ENCODE results near the gene DPH6.
"Not testable (repeated sequence)": the region's sequence is repeated elsewhere in the genome, so short reads cannot be mapped to it uniquely, and the experiment has no call there.

DPH6 gene, protein sequence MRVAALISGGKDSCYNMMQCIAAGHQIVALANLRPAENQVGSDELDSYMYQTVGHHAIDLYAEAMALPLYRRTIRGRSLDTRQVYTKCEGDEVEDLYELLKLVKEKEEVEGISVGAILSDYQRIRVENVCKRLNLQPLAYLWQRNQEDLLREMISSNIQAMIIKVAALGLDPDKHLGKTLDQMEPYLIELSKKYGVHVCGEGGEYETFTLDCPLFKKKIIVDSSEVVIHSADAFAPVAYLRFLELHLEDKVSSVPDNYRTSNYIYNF

DNA sequence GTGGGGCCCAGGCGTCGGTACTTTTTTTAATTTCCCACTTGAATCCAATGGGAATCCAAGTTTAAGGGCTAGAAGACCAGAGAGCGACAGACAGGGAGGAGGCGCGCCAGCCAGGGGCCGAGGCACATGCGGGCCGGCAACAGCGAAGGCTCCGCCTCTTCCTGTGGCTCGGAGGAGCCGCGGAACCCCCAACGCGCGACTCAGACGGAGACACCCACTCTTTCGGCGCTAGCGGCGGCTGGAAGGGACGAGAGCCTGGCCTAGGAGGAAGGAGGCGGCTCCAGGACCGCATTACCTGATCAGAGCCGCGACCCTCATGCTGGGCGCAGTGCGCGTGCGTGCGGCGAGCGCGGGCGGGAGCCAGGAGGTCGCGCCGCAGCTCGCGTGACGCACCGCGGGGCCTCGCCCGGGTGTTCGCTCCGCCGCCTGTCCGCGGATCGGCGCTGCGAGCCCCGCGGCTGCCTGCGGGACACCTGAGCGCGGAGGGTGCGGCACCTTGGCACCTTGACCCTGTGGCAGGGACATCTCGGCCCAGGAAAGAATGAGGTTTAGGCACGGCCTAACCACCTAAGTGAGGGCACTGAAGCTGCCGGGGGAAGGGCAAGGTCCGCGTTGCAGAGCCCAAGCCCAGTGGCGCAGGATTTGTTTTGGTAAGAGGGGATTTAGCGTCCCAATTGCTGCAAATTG is at the start of gene DPH6:
DPH6 (minus strand) TSS at position 342 of the 687 bp plus-strand sequence; CDS start at position 318, 24 bp downstream.
- no peaks in the 10 kb centered on the region for H3K9me3 Mint-ChIP-seq
- peak; percentile 93 for DNase-seq
- H3K4me3 Mint-ChIP-seq = peak within 1 kb of the TSS; percentile 89
- no peaks in the 10 kb centered on the region for H3K27me3 Mint-ChIP-seq
- H3K27ac Mint-ChIP-seq = peak within 1 kb of the TSS; percentile 99
- H3K4me1 Mint-ChIP-seq (ENCODE audit: low read depth) = peaks cover 31% of the 10 kb centered on the region
- peaks cover 10% of the 10 kb centered on the region for H3K36me3 Mint-ChIP-seq (ENCODE audit: low read depth)

DNA sequence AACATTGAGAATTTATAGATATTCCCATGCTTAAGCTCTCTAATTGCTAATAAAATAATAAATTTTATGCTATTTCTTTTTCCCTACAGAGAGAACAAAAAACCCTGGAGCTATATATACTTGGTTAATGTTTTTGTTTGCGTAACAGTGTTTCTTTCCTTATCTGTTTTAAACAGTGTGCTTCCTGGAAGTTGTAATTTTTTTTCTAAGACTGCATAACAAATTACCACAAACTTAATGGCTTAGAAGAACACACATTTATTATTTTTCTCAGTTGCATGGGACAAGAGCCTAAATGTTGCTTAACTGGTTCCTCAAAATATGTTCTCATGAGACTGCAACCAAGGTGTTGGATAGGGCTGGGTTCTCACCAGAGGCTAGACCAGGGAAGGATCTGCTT is 49.7 kb upstream of the DPH6 start:
- Mint-ChIP-seq H3K4me1 (ENCODE audit: low read depth) (no peaks in the 10 kb centered on the region), H3K4me3 (no peak overlapping the region), H3K27me3 (peaks cover 23% of the 10 kb centered on the region), H3K36me3 (ENCODE audit: low read depth) (no peaks in the 10 kb centered on the region), H3K9me3 (peaks cover 6% of the 10 kb centered on the region), H3K27ac (no peak overlapping the region)
- DNase-seq = no peak

DNA sequence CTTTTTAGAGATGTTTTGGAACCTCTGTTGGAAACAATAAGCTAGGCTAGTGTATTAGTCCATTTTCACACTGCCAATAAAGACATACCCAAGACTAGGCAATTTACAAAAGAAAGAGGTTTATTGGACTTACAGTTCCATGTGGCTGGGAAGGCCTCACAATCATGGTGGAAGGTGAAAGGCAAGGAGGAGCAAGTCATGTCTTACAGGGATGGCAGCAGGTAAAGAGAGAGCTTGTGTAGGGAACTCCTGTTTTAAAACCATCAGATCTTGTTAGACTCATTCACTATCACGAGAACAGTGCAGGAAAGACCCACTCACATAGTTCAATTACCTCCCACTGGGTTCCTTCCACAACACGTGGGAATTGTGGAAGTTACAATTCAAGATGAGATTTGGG is 46.0 kb upstream of the DPH6 start:
- H3K27ac Mint-ChIP-seq; H3K4me3 Mint-ChIP-seq; H3K36me3 Mint-ChIP-seq (ENCODE audit: low read depth); DNase-seq; H3K4me1 Mint-ChIP-seq (ENCODE audit: low read depth); H3K9me3 Mint-ChIP-seq: not testable (repeated sequence)
- peaks cover 14% of the 10 kb centered on the region for H3K27me3 Mint-ChIP-seq

DNA sequence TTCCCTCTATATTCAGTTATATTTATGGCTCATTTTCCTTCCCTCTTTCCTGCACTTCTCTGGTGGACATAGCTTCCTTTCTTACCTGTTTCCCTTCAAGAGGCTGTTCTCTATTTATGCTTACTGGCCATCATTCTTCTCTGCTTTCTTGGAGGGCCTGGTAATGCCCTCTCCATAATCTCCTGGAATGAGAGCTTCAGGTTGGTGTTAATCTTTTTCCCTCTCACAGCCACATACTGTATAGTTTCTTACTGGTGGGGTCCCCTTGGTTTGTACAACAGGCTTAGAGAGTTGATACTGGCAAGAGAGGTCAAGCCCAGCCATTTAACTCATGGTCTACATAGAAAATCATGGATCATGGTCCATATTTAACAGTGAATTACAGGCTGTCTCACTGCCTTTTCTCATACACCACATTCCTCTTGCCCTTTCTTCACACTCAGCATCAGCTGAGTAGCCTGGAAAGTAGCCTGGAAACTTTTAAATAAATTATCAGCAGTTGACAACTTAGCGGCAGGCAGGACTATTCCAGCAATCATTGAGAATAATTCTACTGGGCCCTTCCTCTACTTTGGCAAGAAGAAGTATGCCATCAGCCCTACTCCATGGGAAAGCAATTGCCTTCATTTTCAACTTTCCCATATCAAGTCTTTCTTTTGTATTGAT is 38.0 kb upstream of the DPH6 start:
- no peak for DNase-seq
- Mint-ChIP-seq H3K9me3 (no peaks in the 10 kb centered on the region), H3K27ac (no peak overlapping the region), H3K4me1 (ENCODE audit: low read depth) (no peaks in the 10 kb centered on the region), H3K27me3 (peaks cover 18% of the 10 kb centered on the region), H3K36me3 (ENCODE audit: low read depth) (no peaks in the 10 kb centered on the region), H3K4me3 (no peak overlapping the region)

DNA sequence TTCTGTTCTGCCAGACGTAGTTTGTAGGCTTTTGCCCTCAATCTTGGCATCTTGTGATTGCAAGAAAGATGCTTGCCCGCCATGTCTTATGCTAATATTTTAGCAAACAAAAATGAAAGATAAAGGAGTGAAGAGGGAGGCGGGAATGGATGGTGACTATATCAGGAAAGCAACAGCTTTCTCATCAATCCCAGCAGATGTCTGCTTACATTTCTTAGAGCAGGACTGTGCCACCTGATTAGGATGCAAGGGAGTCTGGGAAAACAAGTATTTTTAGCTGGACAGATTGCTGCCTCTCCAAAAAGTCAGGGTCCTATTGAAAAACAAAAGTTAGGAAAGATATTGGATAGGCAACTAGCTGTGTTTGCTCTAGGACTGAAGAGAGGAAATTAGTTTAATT is 34.6 kb upstream of the DPH6 start:
- Mint-ChIP-seq H3K27ac (no peak overlapping the region), H3K27me3 (peaks cover 25% of the 10 kb centered on the region), H3K4me3 (no peak overlapping the region), H3K4me1 (ENCODE audit: low read depth) (no peaks in the 10 kb centered on the region), H3K36me3 (ENCODE audit: low read depth) (no peaks in the 10 kb centered on the region), H3K9me3 (no peaks in the 10 kb centered on the region)
- no peak for DNase-seq

DNA sequence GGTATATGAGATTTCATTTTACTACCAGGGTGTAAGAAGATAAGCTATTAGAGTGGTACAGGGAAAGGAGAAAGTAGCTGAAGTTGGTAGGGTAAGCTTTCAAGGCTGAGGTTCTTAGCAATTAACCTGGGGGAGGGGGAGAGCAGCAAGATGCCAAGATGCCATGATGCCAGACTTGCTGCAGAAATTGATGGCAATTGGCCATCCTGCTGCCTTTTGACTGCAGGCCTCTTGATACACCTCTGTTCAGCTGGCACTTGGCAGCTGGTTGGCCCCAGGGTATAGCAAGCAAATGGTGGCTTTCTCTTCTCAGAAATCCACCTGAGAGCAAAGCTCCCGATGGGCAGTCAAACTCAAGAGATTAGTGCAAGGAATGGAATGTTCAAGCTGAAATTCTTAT is 21.4 kb upstream of the DPH6 start:
- Mint-ChIP-seq H3K27me3 (peaks cover 19% of the 10 kb centered on the region), H3K4me1 (ENCODE audit: low read depth) (peaks cover 5% of the 10 kb centered on the region), H3K36me3 (ENCODE audit: low read depth) (no peaks in the 10 kb centered on the region), H3K4me3 (no peak overlapping the region), H3K9me3 (no peaks in the 10 kb centered on the region), H3K27ac (no peak overlapping the region)
- DNase-seq = no peak

DNA sequence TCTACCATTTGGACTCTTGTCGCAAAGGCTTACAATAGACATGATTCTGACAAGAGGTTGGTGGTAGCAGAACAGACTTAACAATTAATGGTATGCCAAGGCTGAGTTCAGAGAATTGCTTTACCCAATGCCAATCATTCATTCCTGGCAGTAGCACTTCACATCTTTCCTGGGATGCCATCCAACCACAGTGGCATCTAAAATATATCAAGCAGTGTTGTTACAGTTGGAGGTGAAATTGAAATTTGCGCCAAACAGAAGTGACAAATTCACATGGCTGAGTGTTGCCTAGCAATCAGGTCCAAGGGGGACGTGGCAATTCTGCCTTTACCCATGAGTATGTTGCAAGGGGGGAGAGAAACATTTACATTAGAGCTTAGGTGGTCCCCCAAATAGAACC is 21.0 kb upstream of the DPH6 start:
- Mint-ChIP-seq H3K9me3 (no peaks in the 10 kb centered on the region), H3K4me1 (ENCODE audit: low read depth) (peaks cover 5% of the 10 kb centered on the region)
- DNase-seq = no peak

DNA sequence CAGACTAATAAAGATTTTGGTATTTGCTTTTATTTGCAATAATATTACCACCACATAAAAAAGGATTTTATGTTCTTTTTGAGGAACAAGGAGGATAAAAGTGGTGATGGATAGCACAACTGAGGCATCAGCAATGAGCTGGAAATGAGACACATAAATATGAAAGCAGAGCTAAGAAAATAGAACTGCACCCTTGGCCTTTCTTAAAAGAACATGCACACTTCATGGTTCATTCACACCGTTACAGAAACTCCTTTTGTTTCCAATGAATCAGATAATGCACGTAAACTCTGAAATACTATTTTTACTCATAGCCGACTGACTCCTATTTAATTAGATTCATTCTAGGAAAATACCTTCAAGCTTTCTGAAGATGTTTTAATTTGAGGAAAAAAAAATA is 19.9 kb upstream of the DPH6 start:
- no peaks in the 10 kb centered on the region for H3K36me3 Mint-ChIP-seq (ENCODE audit: low read depth)
- H3K27me3 Mint-ChIP-seq = peaks cover 13% of the 10 kb centered on the region
- H3K27ac Mint-ChIP-seq = no peak overlapping the region
- DNase-seq = no peak
- H3K4me1 Mint-ChIP-seq (ENCODE audit: low read depth) = peaks cover 5% of the 10 kb centered on the region
- H3K9me3 Mint-ChIP-seq = no peaks in the 10 kb centered on the region
- no peak overlapping the region for H3K4me3 Mint-ChIP-seq

More for the DNA sequence above, 21.0 kb upstream of the DPH6 start:
- Mint-ChIP-seq H3K27me3 (peaks cover 19% of the 10 kb centered on the region), H3K27ac (no peak overlapping the region), H3K4me3 (no peak overlapping the region), H3K36me3 (ENCODE audit: low read depth) (no peaks in the 10 kb centered on the region)

DNA sequence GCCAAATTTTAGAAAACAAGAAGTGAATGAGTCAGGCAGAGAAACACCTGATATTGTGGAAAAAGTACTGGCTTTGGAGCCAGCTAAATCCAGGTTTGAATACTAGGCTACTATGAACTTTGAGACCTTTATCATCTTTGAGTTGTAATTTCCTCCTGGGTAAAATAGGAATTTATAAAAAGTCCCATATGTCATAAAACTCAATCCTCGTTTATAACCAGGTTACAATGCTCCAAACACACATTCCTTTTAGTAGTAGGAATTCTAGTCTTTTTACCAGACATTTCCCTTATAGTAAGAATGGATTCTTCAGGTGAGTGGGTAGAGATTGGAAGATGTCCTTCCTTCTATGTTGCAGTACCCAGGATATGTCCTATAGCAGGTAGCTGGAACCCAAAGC is 16.7 kb upstream of the DPH6 start:
- no peak overlapping the region for H3K4me3 Mint-ChIP-seq

DNA sequence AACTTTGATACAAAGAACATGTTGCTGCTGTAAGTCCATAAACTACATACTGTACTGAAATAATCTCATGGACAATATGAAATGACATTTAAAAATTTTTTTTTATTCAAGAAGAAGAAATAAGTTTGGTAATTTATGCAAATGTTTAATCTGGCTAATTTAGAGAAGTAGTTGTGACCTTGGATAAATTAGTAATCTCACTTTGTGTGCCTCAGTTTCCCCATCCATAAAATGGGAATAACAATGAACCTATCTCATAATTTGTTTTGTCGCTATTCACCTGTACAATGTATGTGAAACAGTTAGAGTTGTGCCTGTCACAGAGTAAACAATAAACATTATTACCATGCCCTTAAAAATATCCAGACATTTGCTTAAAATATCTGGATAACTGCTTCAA is 15.3 kb upstream of the DPH6 start:
- H3K36me3 Mint-ChIP-seq (ENCODE audit: low read depth) = no peaks in the 10 kb centered on the region
- no peak overlapping the region for H3K27ac Mint-ChIP-seq
- H3K4me3 Mint-ChIP-seq = no peak overlapping the region
- H3K4me1 Mint-ChIP-seq (ENCODE audit: low read depth) = peaks cover 18% of the 10 kb centered on the region
- no peak for DNase-seq
- H3K9me3 Mint-ChIP-seq = no peaks in the 10 kb centered on the region
- H3K27me3 Mint-ChIP-seq = no peaks in the 10 kb centered on the region

More for the DNA sequence above, 16.7 kb upstream of the DPH6 start:
- Mint-ChIP-seq H3K4me1 (ENCODE audit: low read depth) (peaks cover 6% of the 10 kb centered on the region), H3K27me3 (no peaks in the 10 kb centered on the region), H3K27ac (no peak overlapping the region), H3K9me3 (no peaks in the 10 kb centered on the region), H3K36me3 (ENCODE audit: low read depth) (no peaks in the 10 kb centered on the region)
- no peak for DNase-seq

DNA sequence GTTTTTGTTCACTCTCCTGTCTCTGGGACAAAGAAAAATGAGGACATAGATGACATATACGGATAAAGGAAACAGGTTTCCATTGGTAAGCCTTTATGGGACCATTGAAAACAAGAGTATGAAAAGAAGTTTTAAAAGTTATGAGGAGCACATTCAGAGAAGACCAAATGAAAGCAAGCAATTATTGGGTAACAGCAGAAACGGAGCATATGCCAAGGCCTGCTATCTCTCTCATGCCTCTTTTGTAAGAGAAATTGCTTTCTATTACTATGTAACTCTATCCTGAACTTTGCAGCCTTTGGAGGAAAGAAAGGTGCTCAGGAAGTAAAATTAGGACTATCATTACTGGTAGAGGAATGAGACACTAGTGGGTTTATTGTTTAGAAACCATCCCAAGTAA is 14.9 kb upstream of the DPH6 start:
- no peaks in the 10 kb centered on the region for H3K27me3 Mint-ChIP-seq
- DNase-seq = no peak
- H3K36me3 Mint-ChIP-seq (ENCODE audit: low read depth) = no peaks in the 10 kb centered on the region
- no peaks in the 10 kb centered on the region for H3K9me3 Mint-ChIP-seq
- H3K4me1 Mint-ChIP-seq (ENCODE audit: low read depth) = peaks cover 14% of the 10 kb centered on the region
- H3K27ac Mint-ChIP-seq = no peak overlapping the region
- H3K4me3 Mint-ChIP-seq = no peak overlapping the region

DNA sequence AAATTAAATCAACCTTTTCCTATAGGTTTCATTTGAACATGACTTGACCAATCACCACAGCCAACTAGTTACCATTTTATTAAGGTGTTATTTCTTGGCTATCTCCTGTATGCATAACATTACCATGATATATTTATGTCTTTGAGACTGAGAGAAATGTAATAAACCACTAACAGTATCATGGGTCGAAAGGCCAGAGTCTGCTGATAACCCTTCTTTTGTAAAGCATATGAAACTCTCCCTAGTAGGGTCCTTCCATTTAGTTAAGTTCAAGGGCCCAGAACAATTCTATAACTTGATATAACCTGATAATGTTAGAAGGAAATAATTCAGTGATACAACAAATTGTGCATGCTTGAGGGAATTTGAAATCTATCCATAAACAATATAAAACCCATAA is 14.3 kb upstream of the DPH6 start:
- peaks cover 13% of the 10 kb centered on the region for H3K4me1 Mint-ChIP-seq (ENCODE audit: low read depth)

DNA sequence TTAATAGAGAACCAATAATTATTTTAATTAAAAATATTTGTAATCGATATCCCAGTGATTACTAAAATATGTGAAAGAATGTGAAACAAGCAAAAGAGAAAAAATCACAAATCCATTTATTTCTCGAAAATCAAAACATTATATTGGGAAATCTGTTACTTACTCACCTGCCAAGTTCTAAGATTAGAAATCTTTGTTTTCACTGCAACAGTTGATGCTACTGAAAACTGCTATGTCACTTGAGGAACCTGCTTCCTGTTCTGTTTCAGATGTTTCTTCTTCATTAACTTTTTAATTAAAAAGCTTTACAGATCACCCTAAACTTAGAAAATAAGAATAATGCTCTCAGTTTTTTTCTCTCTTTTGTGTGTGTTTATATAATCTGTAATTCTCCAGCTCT is 13.7 kb upstream of the DPH6 start:
- H3K36me3 Mint-ChIP-seq (ENCODE audit: low read depth) = no peaks in the 10 kb centered on the region
- no peaks in the 10 kb centered on the region for H3K9me3 Mint-ChIP-seq
- H3K27ac Mint-ChIP-seq = no peak overlapping the region
- H3K4me3 Mint-ChIP-seq = no peak overlapping the region
- DNase-seq = no peak
- H3K27me3 Mint-ChIP-seq = no peaks in the 10 kb centered on the region
- H3K4me1 Mint-ChIP-seq (ENCODE audit: low read depth) = peaks cover 13% of the 10 kb centered on the region

More for the DNA sequence above, 14.3 kb upstream of the DPH6 start:
- Mint-ChIP-seq H3K9me3 (no peaks in the 10 kb centered on the region), H3K36me3 (ENCODE audit: low read depth) (no peaks in the 10 kb centered on the region), H3K4me3 (no peak overlapping the region), H3K27ac (no peak overlapping the region), H3K27me3 (no peaks in the 10 kb centered on the region)
- no peak for DNase-seq

DNA sequence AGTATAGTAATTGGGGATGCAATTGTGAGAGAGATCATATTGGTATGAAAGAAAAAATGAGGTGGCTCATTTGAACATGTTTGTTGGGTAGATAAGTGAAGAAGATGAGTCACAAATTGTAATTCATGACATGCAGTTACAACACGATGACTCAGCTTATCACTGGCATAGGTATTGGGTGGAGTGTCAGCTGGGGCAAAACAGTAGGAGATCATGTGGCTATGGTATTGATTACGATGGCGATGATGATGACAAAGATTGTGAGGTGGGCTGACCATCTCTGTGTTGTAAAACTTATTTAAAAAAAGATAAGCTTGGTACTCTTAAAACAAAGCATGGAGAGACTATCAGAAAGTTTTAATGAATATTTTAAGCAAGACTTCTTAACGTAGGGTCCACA is 11.6 kb upstream of the DPH6 start:
- Mint-ChIP-seq H3K36me3 (ENCODE audit: low read depth) (no peaks in the 10 kb centered on the region), H3K27ac (no peak overlapping the region), H3K4me3 (no peak overlapping the region), H3K27me3 (no peaks in the 10 kb centered on the region), H3K4me1 (ENCODE audit: low read depth) (peaks cover 13% of the 10 kb centered on the region), H3K9me3 (no peaks in the 10 kb centered on the region)
- no peak for DNase-seq

DNA sequence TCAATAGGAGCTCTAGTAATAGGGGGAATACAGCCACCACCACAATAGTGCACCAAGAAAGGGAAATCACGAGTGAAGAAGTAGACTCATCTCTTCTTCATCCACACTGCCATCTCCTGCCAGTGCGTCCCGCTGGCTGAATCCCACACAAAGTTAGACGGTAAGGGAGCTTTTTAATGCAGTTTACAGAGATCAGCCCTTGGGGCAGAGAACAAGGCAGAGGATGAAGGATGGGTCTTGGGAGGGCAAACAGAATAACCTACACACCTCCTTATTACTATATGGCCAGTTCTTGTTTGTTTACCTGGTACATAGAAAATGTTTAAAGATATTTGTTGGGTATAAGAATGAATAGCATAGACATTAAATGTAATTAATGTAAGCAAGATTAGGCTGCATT is 11.0 kb upstream of the DPH6 start:
- H3K27me3 Mint-ChIP-seq = no peaks in the 10 kb centered on the region
- no peak for DNase-seq
- H3K9me3 Mint-ChIP-seq = no peaks in the 10 kb centered on the region
- H3K4me3 Mint-ChIP-seq = no peak overlapping the region
- no peaks in the 10 kb centered on the region for H3K36me3 Mint-ChIP-seq (ENCODE audit: low read depth)
- H3K27ac Mint-ChIP-seq = no peak overlapping the region
- peaks cover 13% of the 10 kb centered on the region for H3K4me1 Mint-ChIP-seq (ENCODE audit: low read depth)
